Brain microvascular endothelial cell (primary cell): ENCODE data around the gene ID3.

Source experiments
- DNase-seq: peaks from one replicate; pipeline ENCODE4 v3.0.0-alpha.2; 2020
- H3K27ac ChIP-seq: fragments of 250-450 bp; sonication (Bioruptor Pico); 2 replicates; pipeline ENCODE4 v1.5.1; 2020; ENCODE audit warnings: mild to moderate bottlenecking, moderate library complexity
- H3K27me3 ChIP-seq: fragments of 250-450 bp; sonication (Bioruptor Pico); replicated peaks from 2 replicates; pipeline ENCODE4 v1.5.1; 2020; ENCODE audit warnings: mild to moderate bottlenecking
- H3K36me3 ChIP-seq: fragments of 250-450 bp; sonication (Bioruptor Pico); replicated peaks from 2 replicates; pipeline ENCODE4 v1.5.1; 2020; ENCODE audit warnings: mild to moderate bottlenecking
- H3K4me3 ChIP-seq: 2 replicates; pipeline ENCODE4 v1.5.1; 2011; ENCODE audit warnings: low read depth, mild to moderate bottlenecking, control low read depth, low read length, moderate library complexity
- in situ Hi-C: cut with HindIII; loops from 2 replicates; pipeline ENCODE4 v1.10.0; 2017; ENCODE audit warnings: low sequenced_read_pairs, low pct_ligation_motif_present
- TF ChIP-seq, protein P1 (sequence below): IDR thresholded peaks from 2 replicates; pipeline ENCODE4 v1.5.1; 2011; ENCODE audit warnings: low read depth, mild to moderate bottlenecking, moderate library complexity, low read length, control low read depth, inconsistent platforms; ENCODE audit errors: missing control alignments

The ID3 gene

DNA sequence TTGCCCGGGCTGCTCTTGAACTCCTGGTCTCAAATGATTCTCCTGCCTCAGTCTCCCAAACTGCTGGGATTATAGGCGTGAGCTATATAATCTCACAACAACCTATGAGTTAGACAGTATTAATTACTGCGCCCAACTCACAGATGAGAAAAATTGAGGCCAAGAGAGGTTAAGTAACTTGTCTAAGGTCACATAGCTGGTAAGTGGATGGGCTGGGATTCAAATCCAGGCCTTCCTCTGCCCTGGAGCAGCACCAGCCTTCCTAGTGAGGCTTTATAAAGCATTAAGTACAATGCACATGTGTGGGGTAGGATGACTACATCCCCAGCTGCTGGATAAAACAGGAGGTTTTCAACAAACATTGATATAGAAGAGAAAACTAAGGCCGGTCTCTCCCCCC is 43.4 kb downstream of the ID3 start:
- no peaks in the 10 kb centered on the region for H3K36me3 ChIP-seq

DNA sequence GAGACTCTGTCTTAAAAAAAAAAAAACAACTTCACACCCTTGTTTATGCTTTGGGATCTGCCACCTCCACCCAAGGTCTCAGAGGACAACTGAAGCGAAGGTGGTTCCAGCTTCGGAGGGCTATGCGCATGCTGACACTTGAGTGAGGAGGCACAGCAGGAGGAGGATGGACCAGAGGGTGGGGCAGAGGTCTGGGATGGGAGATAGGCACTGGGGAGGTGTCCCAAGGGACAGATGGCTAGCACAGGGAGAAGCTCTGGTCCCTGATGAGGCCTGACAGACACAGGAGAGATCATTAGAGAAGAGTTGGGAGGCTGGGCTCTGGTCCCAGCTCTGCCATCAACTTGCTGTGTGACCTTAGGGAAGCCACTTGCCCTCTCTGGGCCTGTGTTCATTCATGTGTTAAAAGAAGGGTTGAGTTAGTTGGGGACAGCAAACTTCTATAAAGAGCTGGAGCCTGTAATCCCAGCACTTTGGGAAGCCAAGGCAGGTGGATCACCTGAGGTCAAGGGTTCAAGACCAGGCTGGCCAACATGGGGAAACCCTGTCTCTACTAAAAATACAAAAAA is 45.1 kb downstream of the ID3 start:
- no peak for DNase-seq
- TF ChIP-seq, protein P1, sequence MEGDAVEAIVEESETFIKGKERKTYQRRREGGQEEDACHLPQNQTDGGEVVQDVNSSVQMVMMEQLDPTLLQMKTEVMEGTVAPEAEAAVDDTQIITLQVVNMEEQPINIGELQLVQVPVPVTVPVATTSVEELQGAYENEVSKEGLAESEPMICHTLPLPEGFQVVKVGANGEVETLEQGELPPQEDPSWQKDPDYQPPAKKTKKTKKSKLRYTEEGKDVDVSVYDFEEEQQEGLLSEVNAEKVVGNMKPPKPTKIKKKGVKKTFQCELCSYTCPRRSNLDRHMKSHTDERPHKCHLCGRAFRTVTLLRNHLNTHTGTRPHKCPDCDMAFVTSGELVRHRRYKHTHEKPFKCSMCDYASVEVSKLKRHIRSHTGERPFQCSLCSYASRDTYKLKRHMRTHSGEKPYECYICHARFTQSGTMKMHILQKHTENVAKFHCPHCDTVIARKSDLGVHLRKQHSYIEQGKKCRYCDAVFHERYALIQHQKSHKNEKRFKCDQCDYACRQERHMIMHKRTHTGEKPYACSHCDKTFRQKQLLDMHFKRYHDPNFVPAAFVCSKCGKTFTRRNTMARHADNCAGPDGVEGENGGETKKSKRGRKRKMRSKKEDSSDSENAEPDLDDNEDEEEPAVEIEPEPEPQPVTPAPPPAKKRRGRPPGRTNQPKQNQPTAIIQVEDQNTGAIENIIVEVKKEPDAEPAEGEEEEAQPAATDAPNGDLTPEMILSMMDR, result no peak
- in situ Hi-C loops, result loop anchor here (25.0 kb wide), 1 partner anchor 102 kb away; the partner anchor contains the start of gene TCEA3
- Histone ChIP-seq H3K4me3 (no peak overlapping the region), H3K27ac (no peak overlapping the region), H3K27me3 (no peaks in the 10 kb centered on the region), H3K36me3 (no peaks in the 10 kb centered on the region)

More for the DNA sequence above, 43.4 kb downstream of the ID3 start:
- Histone ChIP-seq H3K27me3 (no peaks in the 10 kb centered on the region), H3K4me3 (no peak overlapping the region), H3K27ac (no peak overlapping the region)
- in situ Hi-C loops, result loop anchor here (25.0 kb wide), 1 partner anchor 104 kb away; the partner anchor contains the start of gene TCEA3
- no peak for DNase-seq
- TF ChIP-seq, protein P1, result no peak

DNA sequence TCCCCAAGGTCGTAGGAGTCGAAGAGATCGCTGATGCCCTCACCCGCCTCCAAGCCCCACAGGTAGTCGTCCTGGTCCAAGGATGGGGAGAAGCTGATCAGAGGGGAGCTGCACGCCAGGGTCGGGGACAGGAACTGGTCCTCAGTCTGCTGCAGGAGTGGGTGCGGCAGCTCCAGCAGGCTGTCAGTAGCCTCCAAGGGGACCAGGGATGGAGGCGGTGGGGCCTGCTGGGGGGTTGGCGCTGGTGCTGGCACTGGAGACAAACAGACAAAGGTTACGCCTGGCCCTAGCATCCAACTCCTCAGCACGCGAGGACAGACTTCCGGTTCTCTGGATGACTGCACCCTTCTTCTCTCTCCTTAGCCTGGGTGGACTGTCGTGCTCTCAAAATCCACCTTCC is 49.4 kb downstream of the ID3 start:
- Histone ChIP-seq H3K36me3 (no peaks in the 10 kb centered on the region), H3K4me3 (no peak overlapping the region), H3K27ac (no peak overlapping the region), H3K27me3 (no peaks in the 10 kb centered on the region)
- TF ChIP-seq, protein P1, result no peak
- DNase-seq, result no peak
- in situ Hi-C loops, result loop anchor here (25.0 kb wide), 1 partner anchor 98 kb away; the partner anchor contains the start of gene TCEA3
